Left lung (tissue), 10 donors: ENCODE data around the gene FTCD. TPM values are rescaled to one million over a fixed set of nuclear protein-coding genes. Genes with fewer than 3 reads are reported as not detected.

ENCODE experiments used
- ATAC-seq: fragments of 200-7000 bp; cut with Tn5 transposase; one replicate; pipeline ENCODE4 v1.9.1; 2020; ENCODE audit warnings: moderate library complexity
- DNase-seq, 4 donors: peaks; one replicate each; pipeline ENCODE4 v3.0.0-alpha.2; 2013 to 2020
- H3K27ac ChIP-seq, 2 donors: fragments of 200-600 bp; sonication (generic) in 1 of 2; one replicate each; pipeline versions ENCODE4 v1.5.0 to v1.8.0; 2020 to 2021
- H3K27me3 ChIP-seq, 2 donors: fragments of 200-600 bp; sonication (generic) in 1 of 2; one replicate each; pipeline versions ENCODE4 v1.5.0 to v1.8.0; 2020 to 2021
- H3K36me3 ChIP-seq, 2 donors: fragments of 200-600 bp; sonication (generic) in 1 of 2; one replicate each; pipeline versions ENCODE4 v1.5.0 to v1.8.0; 2020 to 2021
- H3K4me1 ChIP-seq, 2 donors: fragments of 200-600 bp; one replicate each; pipeline ENCODE4 v1.8.0; 2021
- H3K4me3 ChIP-seq, 2 donors: fragments of 200-600 bp; sonication (generic) in 1 of 2; one replicate each; pipeline versions ENCODE4 v1.5.0 to v1.8.0; 2020 to 2021; ENCODE audit warnings: mild to moderate bottlenecking in 1 of 2
- H3K9me3 ChIP-seq, 2 donors: fragments of 200-600 bp; sonication (generic) in 1 of 2; one replicate each; pipeline versions ENCODE4 v1.5.0 to v1.8.0; 2020 to 2021
- intact Hi-C, 2 donors: fragments of 100-400 bp; cut with DNase I; formaldehyde crosslinking; loops; one replicate each; pipeline versions ENCODE4 v1.11.2 to v1.14.2; 2022
- polyA plus RNA-seq, 6 donors: library from polyadenylated mRNA; unstranded; fragments of 120-200 nt; gene quantifications; one replicate each; pipeline ENCODE4 v1.2.1, GENCODE V29; 2013; ENCODE audit not compliant: insufficient read length in 6 of 6
- total RNA-seq, 2 donors: library from RNA; stranded (reverse); fragmentation: NEBNext Ultra II Directional; extraction: Animal tissue kit (Norgen Biotek cat#: 25700); gene quantifications; one replicate each; pipeline ENCODE4 v1.2.1, GENCODE V29; 2021
- TF ChIP-seq, protein P1 (sequence below), 2 donors: fragments of 200-600 bp; sonication (generic) in 1 of 2; IDR thresholded peaks; one replicate each; pipeline versions ENCODE4 v1.5.0 to v1.8.0; 2021; ENCODE audit warnings: antibody characterized with exemption in 2 of 2
- donor health status: DM: no; HTN: yes; CAD: no.
- donor health status: DM: no; HTN: no; CAD: no.

The FTCD gene
- total and polyA plus RNA-seq, 8 donors, result 0.29 to 2.4 (median 1.6) TPM

DNA sequence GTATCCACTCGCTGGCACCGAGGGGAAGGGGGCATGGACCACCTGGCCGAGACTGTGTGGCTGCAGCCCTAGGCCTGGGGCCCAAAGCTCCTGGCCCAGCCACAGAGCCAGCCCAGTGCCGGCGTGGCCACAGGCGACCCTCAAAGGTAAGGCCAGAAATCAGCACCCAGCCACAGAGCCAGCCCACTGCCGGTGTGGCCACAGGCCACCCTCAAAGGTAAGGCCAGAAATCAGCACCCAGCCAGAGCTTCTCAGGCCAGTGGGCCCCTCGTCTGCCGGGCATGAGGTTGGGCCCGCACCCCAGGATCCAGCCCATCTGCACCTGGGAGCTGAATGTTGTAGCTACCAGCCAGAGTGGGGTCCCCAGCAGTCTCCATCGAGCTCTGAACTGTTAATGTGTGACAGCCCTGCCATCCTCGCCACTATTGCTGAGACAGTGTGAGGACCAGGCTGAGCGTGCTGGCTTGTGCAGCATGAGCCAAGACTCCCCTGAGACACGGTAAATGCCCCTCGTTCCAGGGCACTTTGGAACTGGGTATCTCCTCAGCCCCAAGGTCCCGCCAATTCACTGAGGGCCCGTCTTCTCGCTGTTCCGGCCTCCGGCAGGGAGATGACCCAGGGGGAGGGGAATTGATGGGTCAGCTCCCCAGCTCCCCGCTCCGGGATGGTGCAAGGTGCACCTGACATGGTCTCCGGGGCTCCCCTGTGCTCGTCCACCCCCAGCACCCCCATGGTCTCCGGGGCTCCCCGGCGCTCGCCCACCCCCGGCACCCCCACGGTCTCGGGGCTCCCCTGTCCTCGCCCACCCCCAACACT, 4.7 kb upstream of the FTCD start:
- intact Hi-C loops, result no loop called here
- Histone ChIP-seq H3K4me1 (no peaks in the 10 kb centered on the region), H3K4me3 (no peak overlapping the region), H3K9me3 (peaks cover 0 to 7% of the 10 kb centered on the region in 2 donors), H3K36me3 (peaks cover 0 to 10% of the 10 kb centered on the region in 2 donors), H3K27ac (no peak overlapping the region), H3K27me3 (no peaks in the 10 kb centered on the region)
- TF ChIP-seq, protein P1, sequence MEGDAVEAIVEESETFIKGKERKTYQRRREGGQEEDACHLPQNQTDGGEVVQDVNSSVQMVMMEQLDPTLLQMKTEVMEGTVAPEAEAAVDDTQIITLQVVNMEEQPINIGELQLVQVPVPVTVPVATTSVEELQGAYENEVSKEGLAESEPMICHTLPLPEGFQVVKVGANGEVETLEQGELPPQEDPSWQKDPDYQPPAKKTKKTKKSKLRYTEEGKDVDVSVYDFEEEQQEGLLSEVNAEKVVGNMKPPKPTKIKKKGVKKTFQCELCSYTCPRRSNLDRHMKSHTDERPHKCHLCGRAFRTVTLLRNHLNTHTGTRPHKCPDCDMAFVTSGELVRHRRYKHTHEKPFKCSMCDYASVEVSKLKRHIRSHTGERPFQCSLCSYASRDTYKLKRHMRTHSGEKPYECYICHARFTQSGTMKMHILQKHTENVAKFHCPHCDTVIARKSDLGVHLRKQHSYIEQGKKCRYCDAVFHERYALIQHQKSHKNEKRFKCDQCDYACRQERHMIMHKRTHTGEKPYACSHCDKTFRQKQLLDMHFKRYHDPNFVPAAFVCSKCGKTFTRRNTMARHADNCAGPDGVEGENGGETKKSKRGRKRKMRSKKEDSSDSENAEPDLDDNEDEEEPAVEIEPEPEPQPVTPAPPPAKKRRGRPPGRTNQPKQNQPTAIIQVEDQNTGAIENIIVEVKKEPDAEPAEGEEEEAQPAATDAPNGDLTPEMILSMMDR (IDR thresholded peaks at IDR 0.05), result no peak
- ATAC-seq, result no peak
- DNase-seq, result peak in 1 of 4 donors; percentile 61

DNA sequence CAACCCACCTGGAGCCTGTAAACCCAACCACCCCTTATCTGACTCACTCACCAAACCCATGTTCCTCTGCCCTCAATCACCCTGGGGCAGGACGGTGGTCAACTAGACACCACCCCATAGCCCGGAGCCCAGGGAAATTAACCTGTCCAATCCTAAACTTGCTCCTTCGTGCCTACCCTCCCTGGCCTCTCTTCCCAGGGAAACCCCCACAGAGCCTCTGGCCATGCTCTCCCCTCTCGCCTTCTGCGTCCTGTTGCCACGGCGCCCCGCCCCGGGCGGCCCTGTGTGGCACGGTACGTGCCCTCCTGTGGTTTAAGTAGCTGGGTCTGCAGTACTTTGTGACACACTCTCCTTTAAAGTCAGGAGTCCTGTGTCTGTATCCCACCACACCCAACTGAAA, 4.0 kb upstream of the FTCD start:
- Histone ChIP-seq H3K4me1 (no peaks in the 10 kb centered on the region), H3K27me3 (no peaks in the 10 kb centered on the region), H3K9me3 (peaks cover 0 to 7% of the 10 kb centered on the region in 2 donors), H3K36me3 (peaks cover 0 to 10% of the 10 kb centered on the region in 2 donors), H3K27ac (no peak overlapping the region), H3K4me3 (no peak overlapping the region)
- TF ChIP-seq, protein P1 (IDR thresholded peaks at IDR 0.05), result no peak
- ATAC-seq (no peak), DNase-seq (peak in 1 of 4 donors; percentile 67)
- intact Hi-C loops, result no loop called here

DNA sequence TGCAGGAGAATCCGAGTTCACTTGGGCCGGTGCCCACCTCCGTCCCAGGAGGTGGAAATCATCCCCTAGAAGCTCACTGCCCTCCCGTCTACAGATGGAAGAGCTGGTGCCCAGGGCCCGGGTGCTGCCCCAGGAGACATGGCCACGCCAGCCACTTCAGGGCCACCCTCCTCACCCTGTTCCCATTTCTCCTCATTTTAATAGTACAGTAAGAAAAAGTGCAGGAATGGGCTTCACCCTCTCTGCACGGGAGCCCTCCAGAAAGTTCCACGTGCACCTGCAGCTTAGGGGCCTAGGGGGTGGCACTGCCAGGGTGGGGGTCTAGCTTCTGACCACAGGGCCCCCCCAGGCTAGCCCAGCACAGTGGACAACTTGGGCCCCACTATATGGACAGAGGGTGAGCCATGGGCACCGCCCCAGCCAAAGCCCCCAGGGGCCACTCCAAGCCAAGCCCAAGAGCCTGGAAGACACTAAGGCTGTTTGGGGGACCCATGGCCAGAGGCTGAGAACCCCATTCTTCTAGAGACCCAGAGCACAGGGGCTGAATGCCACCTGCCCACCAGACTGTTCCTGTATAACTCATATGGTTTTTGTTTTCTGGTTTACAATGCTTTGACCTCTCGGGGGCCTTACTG, 3.4 kb upstream of the FTCD start:
- TF ChIP-seq, protein P1 (IDR thresholded peaks at IDR 0.05), result no peak
- Histone ChIP-seq H3K36me3 (peaks cover 0 to 10% of the 10 kb centered on the region in 2 donors), H3K4me3 (no peak overlapping the region), H3K27me3 (no peaks in the 10 kb centered on the region), H3K9me3 (peaks cover 0 to 7% of the 10 kb centered on the region in 2 donors), H3K4me1 (no peaks in the 10 kb centered on the region), H3K27ac (no peak overlapping the region)
- no peak for ATAC-seq
- intact Hi-C loops, result no loop called here
- no peak for DNase-seq

DNA sequence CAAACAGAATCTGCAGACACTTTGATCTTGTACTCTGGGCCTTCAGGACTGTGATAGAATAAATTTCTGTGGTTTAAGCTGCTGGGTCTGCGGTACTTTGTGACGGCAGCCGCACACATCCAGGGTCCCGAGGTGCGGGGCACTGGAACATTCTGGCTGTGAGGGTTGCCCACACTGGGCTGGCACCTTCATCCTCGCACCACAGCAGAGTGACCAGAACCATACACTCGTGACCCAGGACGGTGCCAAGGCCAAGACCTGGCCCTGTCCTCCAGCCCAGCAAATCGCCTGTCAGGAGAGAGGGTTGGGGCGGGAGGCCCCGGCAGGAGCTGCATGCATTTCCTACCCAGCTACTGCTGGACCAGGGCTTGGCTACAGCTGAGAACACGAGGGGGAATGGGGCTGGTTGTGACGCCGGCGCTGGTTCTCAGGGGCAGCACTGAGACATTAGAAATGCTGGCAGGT, 2.6 kb upstream of the FTCD start:
- peaks cover 0 to 7% of the 10 kb centered on the region in 2 donors for H3K9me3 ChIP-seq
- peaks cover 0 to 10% of the 10 kb centered on the region in 2 donors for H3K36me3 ChIP-seq
- H3K4me1 ChIP-seq, result peaks cover 0 to 6% of the 10 kb centered on the region in 2 donors
- peaks cover 0 to 3% of the 10 kb centered on the region in 2 donors for H3K27me3 ChIP-seq
- TF ChIP-seq, protein P1 (IDR thresholded peaks at IDR 0.05), result no peak
- intact Hi-C loops, result no loop called here
- H3K4me3 ChIP-seq, result no peak overlapping the region
- H3K27ac ChIP-seq, result no peak overlapping the region
- DNase-seq (peak in 2 of 4 donors; percentile 29 to 62), ATAC-seq (no peak)

DNA sequence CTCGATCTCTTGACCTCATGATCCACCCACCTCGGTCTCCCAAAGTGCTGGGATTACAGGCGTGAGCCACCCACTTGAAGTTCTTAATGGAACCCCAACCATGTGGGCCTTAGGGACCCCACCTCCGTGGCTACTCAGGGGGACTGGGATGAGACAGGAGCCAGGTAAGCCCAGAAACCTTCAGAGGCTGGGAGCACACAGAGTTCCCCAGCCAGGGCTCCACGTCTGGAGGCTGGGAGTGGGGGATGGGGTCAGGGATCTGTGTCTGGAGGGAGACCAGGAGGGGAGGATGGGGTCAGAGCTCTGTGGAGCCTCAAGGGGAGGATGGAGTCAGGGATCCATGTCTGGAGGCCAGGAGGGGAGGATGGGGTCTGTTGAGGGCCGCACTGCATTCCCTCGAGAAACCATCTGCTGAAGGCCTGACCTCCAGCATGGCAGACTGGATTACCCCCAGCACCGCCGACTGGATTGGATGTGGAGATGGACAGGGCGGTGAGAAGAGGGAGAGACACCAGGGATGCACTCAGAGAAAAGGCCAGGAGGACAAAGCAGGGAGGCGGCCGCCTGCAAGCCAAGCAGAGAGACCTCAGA, 2.1 kb upstream of the FTCD start:
- intact Hi-C loops, result no loop called here
- Histone ChIP-seq H3K27ac (no peak overlapping the region), H3K4me1 (peaks cover 0 to 7% of the 10 kb centered on the region in 2 donors), H3K4me3 (no peak overlapping the region), H3K36me3 (peaks cover 0 to 10% of the 10 kb centered on the region in 2 donors), H3K9me3 (peaks cover 0 to 7% of the 10 kb centered on the region in 2 donors), H3K27me3 (peaks cover 0 to 8% of the 10 kb centered on the region in 2 donors)
- TF ChIP-seq, protein P1 (IDR thresholded peaks at IDR 0.05), result no peak
- no peak for ATAC-seq
- DNase-seq, result no peak
